HepG2 (cell line): ENCODE results near the gene DNTTIP2. TPM values are rescaled to one million over a fixed set of nuclear protein-coding genes. Genes with fewer than 3 reads are reported as not detected.

Experiments used
- DNMT3B ChIP-seq: conservative IDR thresholded peaks from 2 replicates; pipeline ENCODE4 v1.6.1; 2016; ENCODE audit warnings: missing biosample characterization, control low read depth
- GATAD1 ChIP-seq: IDR thresholded peaks from 2 replicates; pipeline ENCODE4 v1.6.1; 2016; ENCODE audit warnings: missing genetic modification reagents, missing compliant biosample characterization
- HOXA5 ChIP-seq: sonication (generic); formaldehyde crosslinking; IDR thresholded peaks from 2 replicates; pipeline ENCODE4 v1.4.0; 2020; ENCODE audit warnings: missing genetic modification reagents
- IRF2 ChIP-seq: IDR thresholded peaks from 2 replicates; pipeline ENCODE4 v1.6.1; 2018; ENCODE audit warnings: missing genetic modification reagents, missing compliant biosample characterization
- LCORL ChIP-seq, 2 experiments: fragments of 450-650 bp in 1 of 2; sonication (generic) in 1 of 2; formaldehyde crosslinking in 1 of 2; IDR thresholded peaks; 2 replicates each; pipeline versions ENCODE4 v1.5.0 to v1.6.1; 2017 to 2020; ENCODE audit warnings: antibody characterized with exemption in 1 of 2, missing genetic modification reagents in 1 of 2
- TMF1 ChIP-seq: sonication (generic); formaldehyde crosslinking; IDR thresholded peaks from 2 replicates; pipeline ENCODE4 v1.8.1; 2022; ENCODE audit warnings: low read depth, missing genetic modification reagents
- ZNF230 ChIP-seq: sonication (generic); formaldehyde crosslinking; IDR thresholded peaks from 2 replicates; pipeline ENCODE4 v1.4.0; 2020; ENCODE audit warnings: mild to moderate bottlenecking, missing genetic modification reagents
- ZNF326 ChIP-seq: sonication (generic); formaldehyde crosslinking; IDR thresholded peaks from 2 replicates; pipeline ENCODE4 v1.4.0; 2020; ENCODE audit warnings: missing genetic modification reagents, borderline replicate concordance
- ZNF331 ChIP-seq: sonication (generic); formaldehyde crosslinking; IDR thresholded peaks from 2 replicates; pipeline ENCODE4 v1.4.0; 2020; ENCODE audit warnings: missing genetic modification reagents
- ZNF441 ChIP-seq: sonication (generic); formaldehyde crosslinking; IDR thresholded peaks from 2 replicates; pipeline ENCODE4 v1.7.0; 2021; ENCODE audit warnings: missing genetic modification reagents, borderline replicate concordance
- ZNF737 ChIP-seq: sonication (generic); formaldehyde crosslinking; IDR thresholded peaks from 2 replicates; pipeline ENCODE4 v1.5.0; 2020; ENCODE audit warnings: missing genetic modification reagents, mild to moderate bottlenecking, borderline replicate concordance
- ZNF883 ChIP-seq: sonication (generic); formaldehyde crosslinking; IDR thresholded peaks from 2 replicates; pipeline ENCODE4 v1.5.1; 2020; ENCODE audit warnings: mild to moderate bottlenecking, missing genetic modification reagents; ENCODE audit errors: not compliant biosample characterization
- polyA plus RNA-seq, 8 experiments: library from polyadenylated mRNA; depleted of rRNA in 3 of 8; stranded (reverse) in 7 of 8; unstranded in 1 of 8; fragments of >200 nt; fragmentation: Illumina TruSeq in 4 of 8; extraction: Trizol in 4 of 8; gene quantifications; 2 replicates each; pipeline versions ENCODE4 v1.2.1 to v1.2.3, GENCODE V29; 2011 to 2016; ENCODE audit warnings: low read depth in 4 of 8, missing spikeins in 1 of 8, mixed read lengths in 1 of 8; ENCODE audit not compliant: insufficient read depth in 1 of 8
- total RNA-seq, 5 experiments: library from RNA; depleted of rRNA; stranded (reverse); fragments of >200 nt; fragmentation: Illumina TruSeq; extraction: Trizol; gene quantifications; 2 replicates each; pipeline ENCODE4 v1.2.3, GENCODE V29; 2016; ENCODE audit warnings: low read depth in 1 of 5
- TF ChIP-seq, protein P1 (sequence below): IDR thresholded peaks from 2 replicates; pipeline ENCODE4 v1.6.1; 2016; ENCODE audit warnings: low read depth, missing genetic modification reagents, missing compliant biosample characterization
- TF ChIP-seq, protein P2 (sequence below): sonication (generic); formaldehyde crosslinking; IDR thresholded peaks from 2 replicates; pipeline ENCODE4 v1.5.0; 2020; ENCODE audit warnings: mild to moderate bottlenecking, missing genetic modification reagents, borderline replicate concordance
- TF ChIP-seq, protein P3 (sequence below): sonication (generic); formaldehyde crosslinking; IDR thresholded peaks from 2 replicates; pipeline ENCODE4 v1.5.0; 2020; ENCODE audit warnings: missing genetic modification reagents, mild to moderate bottlenecking, borderline replicate concordance

The DNTTIP2 gene
- total and polyA plus RNA-seq, 2 of the 13 experiments (the other 11 are each of a cell fraction or from before 2014, with no cell fraction given) = 11.4 to 63.3 TPM

GRCh38 chr1:93844262-93845045 is 34.6 kb downstream of the DNTTIP2 start (continued):
- TF ChIP-seq DNMT3B (CRISPR knock-in tag) (no peak), ZNF883 (no peak), ZNF737 (CRISPR knock-in tag) (no peak), HOXA5 (CRISPR knock-in tag) (no peak), ZNF441 (CRISPR knock-in tag) (no peak), TMF1 (CRISPR knock-in tag) (no peak), LCORL (IDR thresholded peaks at IDR 0.05) (0 out of 2 replicates have a peak, but pooled peaks have one; percentile 45), LCORL (CRISPR knock-in tag; IDR thresholded peaks at IDR 0.05) (no peak), ZNF326 (CRISPR knock-in tag) (no peak), ZNF230 (CRISPR knock-in tag) (no peak), IRF2 (peak; percentile 50; the same call in 1 of the 2 replicates), GATAD1 (CRISPR knock-in tag) (0 out of 2 replicates have a peak, but pooled peaks have one; percentile 35), ZNF331 (CRISPR knock-in tag) (no peak)
- TF ChIP-seq, protein P1, sequence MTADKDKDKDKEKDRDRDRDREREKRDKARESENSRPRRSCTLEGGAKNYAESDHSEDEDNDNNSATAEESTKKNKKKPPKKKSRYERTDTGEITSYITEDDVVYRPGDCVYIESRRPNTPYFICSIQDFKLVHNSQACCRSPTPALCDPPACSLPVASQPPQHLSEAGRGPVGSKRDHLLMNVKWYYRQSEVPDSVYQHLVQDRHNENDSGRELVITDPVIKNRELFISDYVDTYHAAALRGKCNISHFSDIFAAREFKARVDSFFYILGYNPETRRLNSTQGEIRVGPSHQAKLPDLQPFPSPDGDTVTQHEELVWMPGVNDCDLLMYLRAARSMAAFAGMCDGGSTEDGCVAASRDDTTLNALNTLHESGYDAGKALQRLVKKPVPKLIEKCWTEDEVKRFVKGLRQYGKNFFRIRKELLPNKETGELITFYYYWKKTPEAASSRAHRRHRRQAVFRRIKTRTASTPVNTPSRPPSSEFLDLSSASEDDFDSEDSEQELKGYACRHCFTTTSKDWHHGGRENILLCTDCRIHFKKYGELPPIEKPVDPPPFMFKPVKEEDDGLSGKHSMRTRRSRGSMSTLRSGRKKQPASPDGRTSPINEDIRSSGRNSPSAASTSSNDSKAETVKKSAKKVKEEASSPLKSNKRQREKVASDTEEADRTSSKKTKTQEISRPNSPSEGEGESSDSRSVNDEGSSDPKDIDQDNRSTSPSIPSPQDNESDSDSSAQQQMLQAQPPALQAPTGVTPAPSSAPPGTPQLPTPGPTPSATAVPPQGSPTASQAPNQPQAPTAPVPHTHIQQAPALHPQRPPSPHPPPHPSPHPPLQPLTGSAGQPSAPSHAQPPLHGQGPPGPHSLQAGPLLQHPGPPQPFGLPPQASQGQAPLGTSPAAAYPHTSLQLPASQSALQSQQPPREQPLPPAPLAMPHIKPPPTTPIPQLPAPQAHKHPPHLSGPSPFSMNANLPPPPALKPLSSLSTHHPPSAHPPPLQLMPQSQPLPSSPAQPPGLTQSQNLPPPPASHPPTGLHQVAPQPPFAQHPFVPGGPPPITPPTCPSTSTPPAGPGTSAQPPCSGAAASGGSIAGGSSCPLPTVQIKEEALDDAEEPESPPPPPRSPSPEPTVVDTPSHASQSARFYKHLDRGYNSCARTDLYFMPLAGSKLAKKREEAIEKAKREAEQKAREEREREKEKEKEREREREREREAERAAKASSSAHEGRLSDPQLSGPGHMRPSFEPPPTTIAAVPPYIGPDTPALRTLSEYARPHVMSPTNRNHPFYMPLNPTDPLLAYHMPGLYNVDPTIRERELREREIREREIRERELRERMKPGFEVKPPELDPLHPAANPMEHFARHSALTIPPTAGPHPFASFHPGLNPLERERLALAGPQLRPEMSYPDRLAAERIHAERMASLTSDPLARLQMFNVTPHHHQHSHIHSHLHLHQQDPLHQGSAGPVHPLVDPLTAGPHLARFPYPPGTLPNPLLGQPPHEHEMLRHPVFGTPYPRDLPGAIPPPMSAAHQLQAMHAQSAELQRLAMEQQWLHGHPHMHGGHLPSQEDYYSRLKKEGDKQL (CRISPR knock-in tag) = no peak
- TF ChIP-seq, protein P2, sequence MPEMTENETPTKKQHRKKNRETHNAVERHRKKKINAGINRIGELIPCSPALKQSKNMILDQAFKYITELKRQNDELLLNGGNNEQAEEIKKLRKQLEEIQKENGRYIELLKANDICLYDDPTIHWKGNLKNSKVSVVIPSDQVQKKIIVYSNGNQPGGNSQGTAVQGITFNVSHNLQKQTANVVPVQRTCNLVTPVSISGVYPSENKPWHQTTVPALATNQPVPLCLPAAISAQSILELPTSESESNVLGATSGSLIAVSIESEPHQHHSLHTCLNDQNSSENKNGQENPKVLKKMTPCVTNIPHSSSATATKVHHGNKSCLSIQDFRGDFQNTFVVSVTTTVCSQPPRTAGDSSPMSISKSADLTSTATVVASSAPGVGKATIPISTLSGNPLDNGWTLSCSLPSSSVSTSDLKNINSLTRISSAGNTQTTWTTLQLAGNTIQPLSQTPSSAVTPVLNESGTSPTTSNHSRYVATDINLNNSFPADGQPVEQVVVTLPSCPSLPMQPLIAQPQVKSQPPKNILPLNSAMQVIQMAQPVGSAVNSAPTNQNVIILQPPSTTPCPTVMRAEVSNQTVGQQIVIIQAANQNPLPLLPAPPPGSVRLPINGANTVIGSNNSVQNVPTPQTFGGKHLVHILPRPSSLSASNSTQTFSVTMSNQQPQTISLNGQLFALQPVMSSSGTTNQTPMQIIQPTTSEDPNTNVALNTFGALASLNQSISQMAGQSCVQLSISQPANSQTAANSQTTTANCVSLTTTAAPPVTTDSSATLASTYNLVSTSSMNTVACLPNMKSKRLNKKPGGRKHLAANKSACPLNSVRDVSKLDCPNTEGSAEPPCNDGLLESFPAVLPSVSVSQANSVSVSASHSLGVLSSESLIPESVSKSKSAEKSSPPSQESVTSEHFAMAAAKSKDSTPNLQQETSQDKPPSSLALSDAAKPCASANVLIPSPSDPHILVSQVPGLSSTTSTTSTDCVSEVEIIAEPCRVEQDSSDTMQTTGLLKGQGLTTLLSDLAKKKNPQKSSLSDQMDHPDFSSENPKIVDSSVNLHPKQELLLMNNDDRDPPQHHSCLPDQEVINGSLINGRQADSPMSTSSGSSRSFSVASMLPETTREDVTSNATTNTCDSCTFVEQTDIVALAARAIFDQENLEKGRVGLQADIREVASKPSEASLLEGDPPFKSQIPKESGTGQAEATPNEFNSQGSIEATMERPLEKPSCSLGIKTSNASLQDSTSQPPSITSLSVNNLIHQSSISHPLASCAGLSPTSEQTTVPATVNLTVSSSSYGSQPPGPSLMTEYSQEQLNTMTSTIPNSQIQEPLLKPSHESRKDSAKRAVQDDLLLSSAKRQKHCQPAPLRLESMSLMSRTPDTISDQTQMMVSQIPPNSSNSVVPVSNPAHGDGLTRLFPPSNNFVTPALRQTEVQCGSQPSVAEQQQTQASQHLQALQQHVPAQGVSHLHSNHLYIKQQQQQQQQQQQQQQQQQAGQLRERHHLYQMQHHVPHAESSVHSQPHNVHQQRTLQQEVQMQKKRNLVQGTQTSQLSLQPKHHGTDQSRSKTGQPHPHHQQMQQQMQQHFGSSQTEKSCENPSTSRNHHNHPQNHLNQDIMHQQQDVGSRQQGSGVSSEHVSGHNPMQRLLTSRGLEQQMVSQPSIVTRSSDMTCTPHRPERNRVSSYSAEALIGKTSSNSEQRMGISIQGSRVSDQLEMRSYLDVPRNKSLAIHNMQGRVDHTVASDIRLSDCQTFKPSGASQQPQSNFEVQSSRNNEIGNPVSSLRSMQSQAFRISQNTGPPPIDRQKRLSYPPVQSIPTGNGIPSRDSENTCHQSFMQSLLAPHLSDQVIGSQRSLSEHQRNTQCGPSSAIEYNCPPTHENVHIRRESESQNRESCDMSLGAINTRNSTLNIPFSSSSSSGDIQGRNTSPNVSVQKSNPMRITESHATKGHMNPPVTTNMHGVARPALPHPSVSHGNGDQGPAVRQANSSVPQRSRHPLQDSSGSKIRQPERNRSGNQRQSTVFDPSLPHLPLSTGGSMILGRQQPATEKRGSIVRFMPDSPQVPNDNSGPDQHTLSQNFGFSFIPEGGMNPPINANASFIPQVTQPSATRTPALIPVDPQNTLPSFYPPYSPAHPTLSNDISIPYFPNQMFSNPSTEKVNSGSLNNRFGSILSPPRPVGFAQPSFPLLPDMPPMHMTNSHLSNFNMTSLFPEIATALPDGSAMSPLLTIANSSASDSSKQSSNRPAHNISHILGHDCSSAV (CRISPR knock-in tag) = no peak
- TF ChIP-seq, protein P3, sequence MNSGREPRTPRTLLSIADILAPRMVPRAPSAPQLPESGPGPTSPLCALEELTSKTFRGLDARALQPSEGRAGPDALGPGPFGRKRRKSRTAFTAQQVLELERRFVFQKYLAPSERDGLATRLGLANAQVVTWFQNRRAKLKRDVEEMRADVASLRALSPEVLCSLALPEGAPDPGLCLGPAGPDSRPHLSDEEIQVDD = no peak
